Left kidney (tissue), 2 donors: ENCODE measurements around the gene DBNL. TPM values are rescaled to one million over a fixed set of nuclear protein-coding genes. Genes with fewer than 3 reads are reported as not detected.

Experiments
- DNase-seq: peaks from one replicate; pipeline ENCODE4 v3.0.0-alpha.2; 2013
- polyA plus RNA-seq: library from polyadenylated mRNA; unstranded; fragments of 120-200 nt; gene quantifications from one replicate; pipeline ENCODE4 v1.2.1, GENCODE V29; 2013; ENCODE audit not compliant: insufficient read length

The DBNL gene
- polyA plus RNA-seq, 1 donor: 60.1 TPM

GRCh38 chr7:44060091-44060947 lies 15.8 kb downstream of the DBNL start:
- no peak for DNase-seq

GRCh38 chr7:44060948-44061644 lies 16.6 kb downstream of the DBNL start:
- no peak for DNase-seq

- DNase-seq: no peak
Measured at GRCh38 chr7:44061645-44062179, 17.2 kb downstream of the DBNL start.

DNA sequence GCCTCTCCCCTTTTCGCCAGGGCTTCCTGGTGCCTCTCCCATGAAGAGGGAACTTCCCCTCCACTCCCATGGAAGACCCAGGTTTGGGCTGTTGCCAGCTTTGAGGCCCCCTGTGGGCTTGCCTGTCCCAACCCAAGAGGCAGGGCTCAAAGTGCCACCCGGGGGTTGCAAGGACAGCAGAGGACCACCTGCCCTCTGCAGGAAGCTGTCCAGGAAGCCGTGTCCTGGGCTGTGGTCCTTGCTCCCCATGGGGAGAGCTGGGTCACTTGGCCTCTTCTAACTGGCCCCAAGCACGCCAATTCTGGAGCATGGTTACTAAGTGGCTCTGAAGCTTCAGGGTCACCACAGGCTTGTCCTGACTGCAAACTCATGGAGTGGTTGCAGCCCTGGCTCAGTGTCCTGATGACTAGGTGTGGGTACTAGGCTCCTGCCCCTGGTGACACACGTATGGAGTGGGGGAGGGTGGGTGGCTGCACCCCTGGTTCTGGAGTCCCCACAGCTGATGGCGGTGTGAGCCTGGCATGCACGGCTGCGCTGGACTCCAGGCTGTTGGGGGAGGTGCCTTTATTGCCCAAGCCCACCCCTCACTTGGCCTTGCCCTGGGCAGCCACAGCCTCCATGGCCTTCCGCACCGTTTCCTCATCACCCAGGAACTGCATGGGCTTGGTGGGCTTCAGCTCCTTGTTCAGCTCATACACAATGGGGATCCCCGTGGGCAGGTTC lies 17.8 kb downstream of the DBNL start:
- DNase-seq: no peak

DNA sequence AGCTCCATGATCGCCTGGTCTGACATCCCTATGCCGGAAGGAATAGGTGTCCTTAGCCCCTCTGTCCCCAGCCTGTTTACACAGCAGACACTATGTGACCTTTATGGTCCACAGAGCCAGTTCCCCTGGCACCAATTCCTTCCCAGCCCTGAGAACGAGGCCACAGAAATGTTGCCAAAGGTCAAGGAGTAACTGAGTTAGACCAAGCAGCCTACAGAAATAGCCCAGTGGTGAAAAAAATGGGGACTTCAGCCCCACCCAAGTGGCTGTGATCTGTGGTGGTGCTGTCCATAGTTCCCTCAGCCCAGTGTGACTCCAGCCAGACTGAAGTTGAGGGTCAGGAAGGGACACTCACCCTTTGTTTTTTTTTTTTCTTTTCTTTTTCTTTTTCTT lies 18.4 kb downstream of the DBNL start:
- DNase-seq: no peak

- no peak for DNase-seq
Measured at GRCh38 chr7:44063547-44063893, 19.0 kb downstream of the DBNL start.

DNA sequence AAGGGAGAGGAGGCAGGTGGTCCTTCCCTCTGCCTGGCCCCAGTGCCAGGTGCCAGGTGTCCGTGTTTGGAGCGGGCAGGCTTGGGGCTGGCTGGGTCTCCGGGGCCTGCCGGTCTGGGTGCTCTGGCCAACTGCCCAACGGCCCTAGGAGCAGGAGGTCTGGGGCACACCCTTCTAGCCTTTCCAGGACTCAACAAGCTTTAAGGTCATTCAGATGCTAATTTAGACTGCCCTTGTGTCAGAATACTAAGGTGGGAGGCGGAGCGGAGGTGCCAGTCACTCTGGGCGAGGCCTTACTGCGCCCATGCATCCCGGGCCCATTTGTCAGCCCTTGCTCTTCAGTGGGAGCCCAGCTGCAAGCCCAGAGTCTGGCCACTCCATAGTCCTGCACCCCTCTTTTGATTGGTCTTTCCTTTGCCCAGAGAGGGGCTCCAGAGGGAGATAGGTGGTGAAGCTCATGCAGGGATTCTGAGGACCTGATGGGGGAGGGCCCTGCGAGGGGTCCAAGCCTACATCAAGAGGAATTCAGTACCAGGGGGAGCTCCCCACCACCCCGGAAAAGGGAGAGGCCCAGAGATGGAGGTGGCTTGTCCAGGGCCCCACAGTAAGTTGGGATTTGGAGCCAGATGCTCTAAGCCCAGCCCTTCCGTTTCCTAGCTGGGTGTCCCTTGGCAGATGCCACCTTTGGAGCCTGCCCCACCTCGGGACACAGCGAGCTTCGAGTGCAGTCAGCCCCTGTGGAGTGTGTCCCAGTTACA lies 19.6 kb downstream of the DBNL start:
- no peak for DNase-seq

DNA sequence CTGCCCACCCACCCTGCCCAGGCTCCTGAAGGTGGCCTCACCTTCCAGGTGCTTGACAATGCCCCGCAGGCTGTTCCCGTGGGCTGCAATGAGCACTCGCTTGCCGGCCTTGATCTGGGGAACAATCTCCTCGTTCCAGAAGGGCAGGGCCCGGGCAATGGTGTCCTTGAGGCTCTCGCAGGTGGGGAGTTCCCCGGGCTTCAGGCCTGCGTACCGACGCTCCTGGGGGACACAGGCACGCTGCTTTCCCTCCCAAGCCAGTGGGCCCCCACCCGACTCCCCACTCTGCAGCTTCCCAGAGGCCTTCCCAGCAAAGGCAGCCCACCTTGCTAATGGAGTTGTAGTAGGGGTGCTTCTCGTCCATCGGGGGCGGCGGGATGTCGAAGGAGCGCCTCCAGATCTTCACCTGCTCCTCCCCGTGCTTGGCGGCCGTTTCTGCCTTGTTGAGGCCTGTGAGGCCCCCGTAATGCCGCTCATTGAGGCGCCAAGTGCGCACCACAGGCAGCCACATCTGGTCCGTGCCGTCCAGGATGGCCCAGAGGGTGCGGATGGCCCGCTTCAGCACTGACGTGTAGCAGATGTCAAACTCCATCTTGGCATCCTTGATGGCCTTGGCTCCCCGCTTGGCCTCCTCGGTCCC lies 20.4 kb downstream of the DBNL start:
- no peak for DNase-seq

GRCh38 chr7:44065431-44066110 lies 21.1 kb downstream of the DBNL start, which contains the start of gene PGAM2:
PGAM2 (minus strand) TSS chr7:44065567; CDS start chr7:44065529, 38 bp downstream.
- DNase-seq: no peak

DNA sequence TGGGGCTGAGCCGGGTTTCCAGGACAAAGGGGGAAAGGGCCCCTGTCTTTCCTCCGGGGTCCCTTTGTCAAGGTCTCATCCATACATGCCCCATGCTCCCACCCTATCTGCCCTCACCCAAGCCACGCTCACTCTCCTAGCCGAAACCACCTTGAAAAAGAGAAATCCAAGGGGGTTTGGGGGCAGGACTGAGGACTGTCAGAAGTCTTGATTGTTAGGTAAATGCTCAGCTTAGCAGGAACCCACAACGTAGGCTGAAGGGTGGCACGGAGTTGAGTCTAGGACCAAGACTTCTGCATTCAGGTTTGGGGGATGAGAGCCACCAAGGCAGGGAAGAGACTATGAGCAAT lies 21.6 kb downstream of the DBNL start:
- no peak for DNase-seq

GRCh38 chr7:44066494-44067063 lies 22.1 kb downstream of the DBNL start:
- no peak for DNase-seq

DNA sequence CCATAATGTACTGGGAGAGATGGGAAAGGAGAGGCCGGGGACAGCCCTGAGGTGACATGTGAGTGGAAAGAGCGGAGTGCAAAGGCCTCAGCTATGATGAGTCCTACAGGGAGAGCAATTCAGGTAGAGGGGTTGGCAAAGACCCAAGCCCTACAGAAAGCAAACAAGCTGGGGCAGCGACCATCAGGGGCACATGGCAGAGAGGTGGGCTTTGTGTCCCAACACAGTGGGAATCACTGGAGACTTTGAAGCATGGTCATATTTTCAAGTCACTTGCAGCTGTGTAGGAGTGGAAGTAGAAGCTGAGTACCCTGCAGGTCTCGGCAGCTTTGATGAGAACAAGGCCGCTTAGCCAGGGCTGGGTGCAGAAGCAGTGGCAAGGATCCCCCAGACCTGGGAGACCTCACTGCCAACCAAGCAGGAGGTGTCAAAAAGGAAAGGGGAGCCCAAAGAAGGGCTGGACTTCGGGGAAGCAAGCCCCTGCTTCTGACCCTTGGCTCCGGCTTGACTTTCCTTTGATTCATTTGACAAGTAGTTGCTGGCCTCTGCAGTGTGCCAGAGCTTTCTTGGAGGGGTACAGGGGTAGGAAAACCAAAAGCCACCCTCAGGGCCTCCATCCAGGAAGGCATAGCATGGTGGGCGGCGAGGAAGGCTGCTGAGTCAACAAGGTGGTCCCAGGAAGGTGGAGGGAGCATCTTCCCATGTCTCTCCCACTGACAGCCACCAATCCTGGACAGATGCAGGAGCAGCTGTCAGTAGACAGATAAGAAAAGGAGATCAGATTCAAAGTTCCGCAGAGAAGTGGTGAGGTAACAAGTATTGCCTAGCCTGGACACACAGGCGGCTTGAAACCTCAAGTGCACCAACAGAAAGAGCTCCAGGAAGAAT lies 22.8 kb downstream of the DBNL start:
- DNase-seq: no peak

DNA sequence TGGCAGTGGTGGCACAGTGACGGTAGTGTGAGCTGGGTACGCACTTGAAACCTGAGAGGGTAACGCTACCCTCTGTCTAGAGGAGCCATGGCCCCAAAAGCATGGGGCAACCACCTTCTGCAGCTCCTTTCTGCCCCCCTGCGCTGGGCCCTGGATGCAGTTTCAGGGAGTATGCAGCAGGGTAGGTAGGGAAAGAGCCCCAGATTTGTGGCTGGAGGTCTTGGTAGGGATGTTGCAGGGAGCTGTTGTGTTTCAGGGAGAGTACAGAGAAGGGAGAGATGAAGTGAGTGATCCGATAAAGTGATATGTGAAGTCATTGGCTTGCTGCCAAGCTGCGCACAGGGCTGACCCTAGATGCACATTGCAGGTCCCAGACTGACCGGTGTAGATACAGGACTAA lies 23.6 kb downstream of the DBNL start:
- no peak for DNase-seq

DNA sequence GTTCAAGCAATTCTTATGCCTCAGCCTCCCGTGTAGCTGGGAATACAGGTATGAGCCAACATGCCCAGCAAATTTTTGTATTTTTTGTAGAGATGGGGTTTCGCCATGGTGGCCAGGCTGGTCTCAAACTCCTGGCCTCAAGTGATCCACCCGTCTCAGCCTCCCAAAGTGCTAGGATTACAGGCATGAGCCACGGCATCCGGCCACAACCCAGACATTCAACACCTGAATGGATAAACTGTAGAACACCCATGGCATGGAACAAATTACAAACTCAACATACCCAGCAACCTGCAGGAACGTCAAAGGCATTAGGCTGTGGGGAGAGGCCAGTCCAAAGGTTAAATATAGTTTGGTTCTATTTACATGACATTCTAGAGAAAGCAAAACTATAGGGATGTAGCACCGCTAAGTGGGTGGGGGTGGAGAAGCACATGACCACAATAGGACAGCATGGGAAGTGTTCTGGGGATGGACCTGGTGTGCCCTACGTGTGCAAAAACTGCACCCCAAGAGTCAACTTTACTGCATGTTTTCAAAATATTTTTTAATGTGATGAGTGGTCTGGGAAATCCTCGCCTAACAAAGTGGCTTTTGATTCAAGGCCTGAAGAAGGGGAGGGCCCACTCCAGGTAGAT lies 27.3 kb downstream of the DBNL start:
- no peak for DNase-seq

GRCh38 chr7:44072364-44073231 lies 28.1 kb downstream of the DBNL start:
- DNase-seq: peak; percentile 62

- DNase-seq: no peak
Measured at GRCh38 chr7:44073664-44074348, 29.3 kb downstream of the DBNL start.

- no peak for DNase-seq
Measured at GRCh38 chr7:44074349-44074695, 29.8 kb downstream of the DBNL start.
